SK-N-SH treated with all-trans-retinoic acid at 6 μM for 48 hours (cell line): Measurements from ENCODE around the gene OGT.
A peak's percentile ranks its signal among the peaks of the same experiment; 100 is the strongest.

Experiments
- ATAC-seq: fragments of 200-7000 bp; cut with Tn5 transposase; 3 replicates; pipeline ENCODE4 v1.9.1; 2020; ENCODE audit warnings: mild to moderate bottlenecking, moderate library complexity
- ARNTL ChIP-seq: fragments of 450-650 bp; formaldehyde crosslinking; IDR thresholded peaks from 2 replicates; pipeline ENCODE4 v1.5.0; 2020; ENCODE audit warnings: low read depth, mild to moderate bottlenecking, moderate library complexity, borderline replicate concordance
- BACH2 ChIP-seq: fragments of 250-450 bp; sonication (Bioruptor Pico); IDR thresholded peaks from 2 replicates; pipeline ENCODE4 v1.9.0; 2021; ENCODE audit warnings: mild to moderate bottlenecking, borderline replicate concordance
- CSDC2 ChIP-seq: fragments of 250-450 bp; sonication (Bioruptor Pico); IDR thresholded peaks from 2 replicates; pipeline ENCODE4 v1.5.0; 2020; ENCODE audit warnings: mild to moderate bottlenecking, moderate library complexity
- ESRRG ChIP-seq: fragments of 250-450 bp; sonication (Bioruptor Pico); IDR thresholded peaks from 2 replicates; pipeline ENCODE4 v1.6.1; 2021; ENCODE audit warnings: mild to moderate bottlenecking
- ISL1 ChIP-seq: fragments of 250-450 bp; sonication (Bioruptor Pico); IDR thresholded peaks from 2 replicates; pipeline ENCODE4 v2.1.2; 2022; ENCODE audit warnings: mild to moderate bottlenecking, moderate library complexity
- OSR1 ChIP-seq: fragments of 250-450 bp; sonication (Bioruptor Pico); IDR thresholded peaks from 2 replicates; pipeline ENCODE4 v1.8.0; 2022; ENCODE audit warnings: moderate library complexity, mild to moderate bottlenecking, inconsistent platforms
- POU6F1 ChIP-seq: fragments of 250-450 bp; sonication (Bioruptor Pico); IDR thresholded peaks from 2 replicates; pipeline ENCODE4 v1.8.0; 2021; ENCODE audit warnings: low read depth, mild to moderate bottlenecking, moderate library complexity, borderline replicate concordance
- PPARA ChIP-seq: fragments of 250-450 bp; sonication (Bioruptor Pico); IDR thresholded peaks from 2 replicates; pipeline ENCODE4 v1.5.0; 2020; ENCODE audit warnings: mild to moderate bottlenecking, borderline replicate concordance
- SNAI2 ChIP-seq: fragments of 250-450 bp; sonication (Bioruptor Pico); IDR thresholded peaks from 2 replicates; pipeline ENCODE4 v1.5.0; 2020; ENCODE audit warnings: mild to moderate bottlenecking, moderate library complexity
- TCF4 ChIP-seq: fragments of 250-450 bp; sonication (Bioruptor Pico); IDR thresholded peaks from 2 replicates; pipeline ENCODE4 v1.8.0; 2021; ENCODE audit warnings: mild to moderate bottlenecking, moderate library complexity, borderline replicate concordance
- TOX ChIP-seq: fragments of 250-450 bp; sonication (Bioruptor Pico); IDR thresholded peaks from 2 replicates; pipeline ENCODE4 v1.8.0; 2021; ENCODE audit warnings: mild to moderate bottlenecking, moderate library complexity, borderline replicate concordance
- TSHZ2 ChIP-seq: fragments of 250-450 bp; sonication (Bioruptor Pico); IDR thresholded peaks from 2 replicates; pipeline ENCODE4 v1.5.0; 2020; ENCODE audit warnings: mild to moderate bottlenecking, moderate library complexity
- ZC3H10 ChIP-seq: fragments of 250-450 bp; sonication (Bioruptor Pico); IDR thresholded peaks from 2 replicates; pipeline ENCODE4 v1.5.1; 2021; ENCODE audit warnings: mild to moderate bottlenecking, moderate library complexity
- ZFP3 ChIP-seq: fragments of 250-450 bp; sonication (Bioruptor Pico); IDR thresholded peaks from 2 replicates; pipeline ENCODE4 v1.5.0; 2020; ENCODE audit warnings: mild to moderate bottlenecking, moderate library complexity
- ZNF565 ChIP-seq: fragments of 450-650 bp; formaldehyde crosslinking; conservative IDR thresholded peaks from 2 replicates; pipeline ENCODE4 v1.5.0; 2020; ENCODE audit warnings: low read depth, mild to moderate bottlenecking, moderate library complexity
- ZNF70 ChIP-seq: fragments of 450-650 bp; formaldehyde crosslinking; IDR thresholded peaks from 2 replicates; pipeline ENCODE4 v1.5.0; 2020; ENCODE audit warnings: mild to moderate bottlenecking, moderate library complexity
- TF ChIP-seq, protein P1 (sequence below): fragments of 250-450 bp; sonication (Bioruptor Pico); IDR thresholded peaks from 2 replicates; pipeline ENCODE4 v1.5.1; 2020; ENCODE audit warnings: low read depth, mild to moderate bottlenecking, moderate library complexity
- TF ChIP-seq, protein P2 (sequence below): fragments of 250-450 bp; sonication (Bioruptor Pico); IDR thresholded peaks from 2 replicates; pipeline ENCODE4 v1.5.1; 2021; ENCODE audit warnings: mild to moderate bottlenecking, moderate library complexity
- TF ChIP-seq, protein P3 (sequence below): fragments of 250-450 bp; sonication (Bioruptor Pico); IDR thresholded peaks from 2 replicates; pipeline ENCODE4 v1.8.0; 2020; ENCODE audit warnings: mild to moderate bottlenecking, moderate library complexity, borderline replicate concordance

Gene OGT

GRCh38 chrX:71543316-71543715 is 10.4 kb downstream of the OGT start:
- no peak for TF ChIP-seq ZFP3
- TF ChIP-seq ARNTL = no peak
- no peak for TF ChIP-seq POU6F1
- TF ChIP-seq ISL1 (CRISPR knock-in tag) = peak; percentile 74
- TF ChIP-seq, protein P1, sequence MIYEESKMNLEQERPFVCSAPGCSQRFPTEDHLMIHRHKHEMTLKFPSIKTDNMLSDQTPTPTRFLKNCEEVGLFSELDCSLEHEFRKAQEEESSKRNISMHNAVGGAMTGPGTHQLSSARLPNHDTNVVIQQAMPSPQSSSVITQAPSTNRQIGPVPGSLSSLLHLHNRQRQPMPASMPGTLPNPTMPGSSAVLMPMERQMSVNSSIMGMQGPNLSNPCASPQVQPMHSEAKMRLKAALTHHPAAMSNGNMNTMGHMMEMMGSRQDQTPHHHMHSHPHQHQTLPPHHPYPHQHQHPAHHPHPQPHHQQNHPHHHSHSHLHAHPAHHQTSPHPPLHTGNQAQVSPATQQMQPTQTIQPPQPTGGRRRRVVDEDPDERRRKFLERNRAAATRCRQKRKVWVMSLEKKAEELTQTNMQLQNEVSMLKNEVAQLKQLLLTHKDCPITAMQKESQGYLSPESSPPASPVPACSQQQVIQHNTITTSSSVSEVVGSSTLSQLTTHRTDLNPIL (CRISPR knock-in tag) = no peak
- ATAC-seq = peak; percentile 69

DNA sequence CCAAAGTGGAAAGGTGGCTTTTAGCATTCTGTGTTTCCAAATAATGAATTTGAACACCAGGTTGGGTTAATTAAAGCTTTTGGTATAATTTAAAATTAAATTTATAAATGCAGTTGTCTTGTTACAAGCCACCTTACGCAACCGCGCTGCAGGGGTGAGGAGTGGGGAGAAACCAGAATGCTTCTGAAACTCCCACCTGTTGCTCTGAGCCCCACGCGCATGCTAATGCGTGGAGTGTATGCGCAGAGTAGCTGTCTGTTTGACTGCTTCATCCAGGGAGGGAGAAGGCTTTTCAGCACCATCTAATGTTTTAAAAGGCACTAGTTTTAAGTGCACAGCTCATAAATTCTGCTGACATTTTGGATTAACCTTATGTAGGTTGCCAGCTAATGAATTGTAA is 12.5 kb downstream of the OGT start:
- TF ChIP-seq PPARA (CRISPR knock-in tag) (no peak), CSDC2 (CRISPR knock-in tag) (no peak), ZNF565 (CRISPR knock-in tag) (no peak), ZC3H10 (CRISPR knock-in tag) (no peak), POU6F1 (no peak), TCF4 (CRISPR knock-in tag) (no peak), SNAI2 (CRISPR knock-in tag) (no peak), OSR1 (CRISPR knock-in tag) (no peak), BACH2 (CRISPR knock-in tag) (no peak)
- TF ChIP-seq, protein P2, sequence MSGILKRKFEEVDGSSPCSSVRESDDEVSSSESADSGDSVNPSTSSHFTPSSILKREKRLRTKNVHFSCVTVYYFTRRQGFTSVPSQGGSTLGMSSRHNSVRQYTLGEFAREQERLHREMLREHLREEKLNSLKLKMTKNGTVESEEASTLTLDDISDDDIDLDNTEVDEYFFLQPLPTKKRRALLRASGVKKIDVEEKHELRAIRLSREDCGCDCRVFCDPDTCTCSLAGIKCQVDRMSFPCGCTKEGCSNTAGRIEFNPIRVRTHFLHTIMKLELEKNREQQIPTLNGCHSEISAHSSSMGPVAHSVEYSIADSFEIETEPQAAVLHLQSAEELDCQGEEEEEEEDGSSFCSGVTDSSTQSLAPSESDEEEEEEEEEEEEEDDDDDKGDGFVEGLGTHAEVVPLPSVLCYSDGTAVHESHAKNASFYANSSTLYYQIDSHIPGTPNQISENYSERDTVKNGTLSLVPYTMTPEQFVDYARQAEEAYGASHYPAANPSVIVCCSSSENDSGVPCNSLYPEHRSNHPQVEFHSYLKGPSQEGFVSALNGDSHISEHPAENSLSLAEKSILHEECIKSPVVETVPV = no peak
- TF ChIP-seq, all 23 proteins: peak for 0
- ATAC-seq = no peak

- no peak for ATAC-seq
- TF ChIP-seq CSDC2 (CRISPR knock-in tag) = no peak
- no peak for TF ChIP-seq ESRRG (CRISPR knock-in tag)
- TF ChIP-seq, protein P1 (CRISPR knock-in tag) = no peak
- no peak for TF ChIP-seq POU6F1
- no peak for TF ChIP-seq ZNF70 (CRISPR knock-in tag)
- no peak for TF ChIP-seq OSR1 (CRISPR knock-in tag)
- no peak for TF ChIP-seq TOX (CRISPR knock-in tag)
These were observed 14.0 kb downstream of the OGT start for GRCh38 chrX:71546879-71547278.

DNA sequence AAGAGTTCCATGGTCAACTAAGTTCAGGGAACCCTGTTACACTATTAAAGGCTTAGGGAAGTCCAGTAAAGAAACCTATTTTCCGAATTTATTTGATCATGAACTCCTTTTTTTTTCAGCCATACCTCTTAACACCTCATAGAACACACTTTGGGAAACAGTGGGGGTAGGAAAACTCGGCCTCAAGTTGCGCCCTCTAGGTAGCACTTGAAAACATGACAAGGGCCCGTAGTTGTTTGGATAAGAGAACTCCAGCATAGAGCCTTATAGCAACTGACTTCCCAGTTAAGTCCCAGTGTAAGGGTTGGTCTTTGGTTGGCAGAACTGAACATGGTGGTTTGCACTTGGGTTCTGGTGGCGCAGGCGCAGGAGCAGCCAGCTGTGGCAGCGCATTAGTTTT is 14.4 kb downstream of the OGT start:
- ATAC-seq = no peak

More for the DNA sequence above, 14.4 kb downstream of the OGT start:
- TF ChIP-seq ARNTL = no peak
- TF ChIP-seq ZNF565 (CRISPR knock-in tag) = no peak
- no peak for TF ChIP-seq TSHZ2 (CRISPR knock-in tag)
- TF ChIP-seq ESRRG (CRISPR knock-in tag) = no peak
- TF ChIP-seq, protein P3, sequence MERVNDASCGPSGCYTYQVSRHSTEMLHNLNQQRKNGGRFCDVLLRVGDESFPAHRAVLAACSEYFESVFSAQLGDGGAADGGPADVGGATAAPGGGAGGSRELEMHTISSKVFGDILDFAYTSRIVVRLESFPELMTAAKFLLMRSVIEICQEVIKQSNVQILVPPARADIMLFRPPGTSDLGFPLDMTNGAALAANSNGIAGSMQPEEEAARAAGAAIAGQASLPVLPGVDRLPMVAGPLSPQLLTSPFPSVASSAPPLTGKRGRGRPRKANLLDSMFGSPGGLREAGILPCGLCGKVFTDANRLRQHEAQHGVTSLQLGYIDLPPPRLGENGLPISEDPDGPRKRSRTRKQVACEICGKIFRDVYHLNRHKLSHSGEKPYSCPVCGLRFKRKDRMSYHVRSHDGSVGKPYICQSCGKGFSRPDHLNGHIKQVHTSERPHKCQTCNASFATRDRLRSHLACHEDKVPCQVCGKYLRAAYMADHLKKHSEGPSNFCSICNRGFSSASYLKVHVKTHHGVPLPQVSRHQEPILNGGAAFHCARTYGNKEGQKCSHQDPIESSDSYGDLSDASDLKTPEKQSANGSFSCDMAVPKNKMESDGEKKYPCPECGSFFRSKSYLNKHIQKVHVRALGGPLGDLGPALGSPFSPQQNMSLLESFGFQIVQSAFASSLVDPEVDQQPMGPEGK = no peak
